Measurements from ENCODE around the gene MOB3B.

MOB3B gene

DNA sequence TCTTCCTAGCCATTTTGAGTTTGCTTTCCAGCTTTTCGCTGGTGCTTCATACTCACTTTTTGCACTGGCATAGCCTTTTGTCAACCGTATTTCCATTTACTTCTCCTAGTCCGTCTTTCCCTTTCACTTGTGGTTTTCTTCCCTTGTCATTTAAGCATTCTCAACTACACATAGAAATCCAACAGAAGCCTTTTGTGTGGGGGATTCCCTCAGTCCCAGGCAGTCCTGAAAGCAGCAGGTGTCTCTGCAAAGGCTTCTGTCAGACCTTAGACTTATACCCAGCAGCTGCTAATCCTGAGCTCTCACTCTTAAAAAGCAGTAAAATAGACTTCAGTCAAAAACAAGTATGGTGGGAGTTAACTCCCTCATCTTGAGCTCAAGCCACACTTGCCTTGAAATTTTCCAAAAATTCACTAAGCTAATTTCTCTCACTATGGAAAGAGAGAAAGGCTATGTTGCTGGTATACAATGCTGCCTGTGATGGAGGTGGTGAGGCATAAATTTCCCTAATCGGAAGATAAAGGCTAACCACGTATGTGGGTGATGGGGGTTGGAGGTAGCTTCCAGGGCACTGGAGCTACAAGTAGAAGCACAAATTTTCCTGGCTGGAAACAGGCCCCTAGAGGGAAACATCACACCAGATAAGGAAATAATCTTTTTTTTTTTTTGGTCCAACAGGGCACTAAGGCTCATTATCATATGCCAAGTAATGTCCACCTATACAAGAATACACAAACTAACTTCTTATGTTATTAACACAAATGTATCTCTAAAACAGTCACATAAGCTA, 40.3 kb downstream of the MOB3B start:
- Mint-ChIP-seq H3K36me3 (peaks cover 7% of the 10 kb centered on the region), H3K27ac (peak overlapping the region; percentile 24), H3K4me1 (peaks cover 62% of the 10 kb centered on the region), H3K4me3 (peak overlapping the region; percentile 21), H3K9me3 (peaks cover 2% of the 10 kb centered on the region), H3K27me3 (no peaks in the 10 kb centered on the region)
- peak; percentile 19 for ATAC-seq (ENCODE audit: low read depth)
- DNase-seq (ENCODE audit: low spot score in 2 of 2), result no peak

DNA sequence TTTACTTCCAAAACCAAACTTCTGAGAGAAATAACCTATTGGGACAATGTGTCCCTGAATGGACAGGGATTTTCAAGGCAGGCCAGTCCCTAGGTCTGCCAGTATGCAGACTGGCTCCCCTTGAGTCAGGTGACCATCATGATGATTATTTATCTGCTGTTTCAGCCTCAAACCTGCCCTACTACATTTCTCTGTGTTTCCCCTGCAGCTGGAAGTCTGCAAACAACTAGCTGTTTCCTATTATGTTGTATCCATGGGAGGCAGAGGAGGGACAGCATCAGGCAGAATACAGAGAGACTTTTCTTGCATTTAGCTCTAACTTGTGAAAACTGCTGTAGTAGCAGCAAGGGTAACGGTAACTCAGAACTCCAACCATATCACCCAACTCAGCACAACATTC, 41.7 kb downstream of the MOB3B start:
- DNase-seq (ENCODE audit: low spot score in 2 of 2) (no peak), ATAC-seq (ENCODE audit: low read depth) (no peak)
- no peaks in the 10 kb centered on the region for H3K27me3 Mint-ChIP-seq
- H3K4me1 Mint-ChIP-seq, result peaks cover 72% of the 10 kb centered on the region
- H3K36me3 Mint-ChIP-seq, result peaks cover 3% of the 10 kb centered on the region
- no peak overlapping the region for H3K27ac Mint-ChIP-seq
- no peaks in the 10 kb centered on the region for H3K9me3 Mint-ChIP-seq
- H3K4me3 Mint-ChIP-seq, result no peak overlapping the region

DNA sequence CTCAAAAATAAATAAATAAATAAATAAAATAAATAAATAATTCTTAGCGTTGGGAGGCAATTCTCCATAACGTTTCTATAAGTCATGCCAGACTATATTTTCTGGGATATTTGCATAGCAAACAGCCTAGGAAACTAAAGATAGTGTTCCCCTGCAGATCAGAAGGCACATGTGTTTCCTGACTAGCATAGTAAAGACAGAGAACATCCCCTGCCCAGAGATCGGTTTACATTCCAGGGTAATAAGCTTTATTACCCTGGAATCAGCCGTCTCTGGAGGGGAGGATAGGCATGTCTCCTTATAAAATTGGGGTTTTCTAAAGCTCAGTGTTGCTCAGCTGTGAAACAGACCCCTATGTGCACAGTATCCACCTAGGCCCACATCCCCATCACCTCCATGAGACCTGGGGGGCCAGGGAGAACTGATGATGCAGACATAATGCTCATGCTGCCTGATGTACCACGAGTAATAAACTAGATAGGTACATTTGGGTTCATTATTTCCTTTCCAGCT, 42.4 kb downstream of the MOB3B start:
- DNase-seq (ENCODE audit: low spot score in 2 of 2), result no peak
- H3K4me3 Mint-ChIP-seq, result no peak overlapping the region
- ATAC-seq (ENCODE audit: low read depth), result no peak
- H3K27me3 Mint-ChIP-seq, result no peaks in the 10 kb centered on the region
- H3K4me1 Mint-ChIP-seq, result peaks cover 74% of the 10 kb centered on the region
- H3K27ac Mint-ChIP-seq, result no peak overlapping the region
- peaks cover 3% of the 10 kb centered on the region for H3K36me3 Mint-ChIP-seq
- H3K9me3 Mint-ChIP-seq, result no peaks in the 10 kb centered on the region

DNA sequence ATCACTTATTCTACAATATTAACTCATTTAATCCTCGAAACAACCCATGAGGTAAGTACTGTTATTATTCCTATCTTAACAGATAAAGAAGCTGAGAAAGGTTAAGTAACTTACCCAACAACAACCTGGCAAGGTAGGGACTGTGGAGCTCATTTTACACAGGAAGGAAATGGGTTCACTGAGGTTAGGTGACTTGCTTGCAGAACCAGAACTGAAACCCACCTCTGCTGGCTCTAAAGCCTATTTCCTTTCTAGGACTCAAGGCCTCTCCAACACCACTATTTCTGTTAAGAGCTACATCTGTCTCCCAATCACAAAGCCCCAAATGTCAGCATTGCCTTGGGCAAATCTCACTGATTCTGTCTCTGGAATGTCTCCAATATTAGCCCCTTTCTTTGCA, 44.5 kb downstream of the MOB3B start:
- H3K4me1 Mint-ChIP-seq, result peaks cover 75% of the 10 kb centered on the region
- peak overlapping the region; percentile 91 for H3K27ac Mint-ChIP-seq
- no peaks in the 10 kb centered on the region for H3K9me3 Mint-ChIP-seq
- peaks cover 3% of the 10 kb centered on the region for H3K36me3 Mint-ChIP-seq
- peak; percentile 87 for ATAC-seq (ENCODE audit: low read depth)
- peak overlapping the region; percentile 8 for H3K4me3 Mint-ChIP-seq
- DNase-seq (ENCODE audit: low spot score in 2 of 2), result peak in 1 of 2 donors; percentile 43
- no peaks in the 10 kb centered on the region for H3K27me3 Mint-ChIP-seq

DNA sequence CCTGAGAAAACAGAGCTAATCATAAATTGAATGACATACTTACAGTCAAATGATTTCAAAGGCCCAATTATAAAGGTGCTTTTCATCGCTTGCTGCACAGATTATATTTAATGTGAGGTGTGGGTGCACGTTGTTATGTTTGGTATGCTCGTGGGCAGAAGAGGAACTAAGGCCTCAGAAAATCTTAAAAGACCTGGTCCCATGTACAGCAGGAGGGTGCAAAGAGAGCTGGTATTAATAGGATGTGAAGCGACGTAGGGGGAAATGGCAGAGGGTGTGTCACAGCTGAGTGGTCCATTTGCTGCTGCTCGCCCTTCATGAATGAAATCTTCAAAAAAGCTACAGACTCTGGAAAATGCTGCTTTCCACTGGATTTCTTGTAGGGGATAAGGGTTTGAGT, 46.0 kb downstream of the MOB3B start:
- Mint-ChIP-seq H3K27me3 (no peaks in the 10 kb centered on the region), H3K36me3 (peaks cover 4% of the 10 kb centered on the region), H3K4me1 (peaks cover 65% of the 10 kb centered on the region), H3K27ac (peak overlapping the region; percentile 91), H3K4me3 (peak overlapping the region; percentile 11), H3K9me3 (peaks cover 1% of the 10 kb centered on the region)
- ATAC-seq (ENCODE audit: low read depth), result peak; percentile 69
- DNase-seq (ENCODE audit: low spot score in 2 of 2), result peak in 1 of 2 donors; percentile 20

DNA sequence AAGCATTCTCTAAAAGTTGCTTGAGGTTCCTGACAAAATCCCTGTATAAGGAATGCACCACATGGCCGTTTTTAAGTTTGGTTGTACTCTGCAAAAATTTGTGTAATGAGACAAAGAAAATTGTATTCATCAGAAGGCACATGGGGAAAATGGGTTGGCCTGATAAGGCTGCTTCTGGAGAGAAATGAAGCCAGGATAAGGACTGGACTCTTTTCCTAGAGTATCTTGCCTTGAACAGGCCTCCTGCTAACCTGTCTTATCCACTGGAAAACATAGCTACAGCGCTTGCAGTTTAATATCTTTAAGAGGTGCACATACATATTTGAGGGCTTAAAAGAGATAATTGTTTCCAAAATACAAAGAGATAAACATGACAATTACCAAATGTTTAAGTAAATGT, 46.9 kb downstream of the MOB3B start:
- no peak for ATAC-seq (ENCODE audit: low read depth)
- peaks cover 4% of the 10 kb centered on the region for H3K9me3 Mint-ChIP-seq
- peak overlapping the region; percentile 17 for H3K4me3 Mint-ChIP-seq
- DNase-seq (ENCODE audit: low spot score in 2 of 2), result no peak
- peaks cover 64% of the 10 kb centered on the region for H3K4me1 Mint-ChIP-seq
- peak overlapping the region; percentile 85 for H3K27ac Mint-ChIP-seq
- peaks cover 10% of the 10 kb centered on the region for H3K36me3 Mint-ChIP-seq
- no peaks in the 10 kb centered on the region for H3K27me3 Mint-ChIP-seq

DNA sequence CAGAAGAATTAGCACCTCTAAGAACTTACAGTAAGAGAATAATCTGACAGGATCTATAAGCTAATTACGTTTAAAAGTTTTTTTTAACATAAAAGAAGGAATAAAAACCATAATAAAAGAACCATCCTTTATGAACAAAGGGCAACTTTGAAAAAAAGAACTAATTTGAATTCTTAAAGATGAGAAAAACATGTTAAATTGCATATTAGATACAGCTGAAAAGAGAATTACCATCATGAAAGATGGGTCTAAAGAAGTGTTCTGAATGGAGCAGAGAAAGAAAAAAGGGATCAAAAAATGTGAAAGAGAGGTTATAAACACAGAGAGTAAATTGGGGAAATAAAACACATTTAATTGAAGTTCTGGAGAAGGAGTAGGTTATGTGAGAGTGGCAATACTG, 51.3 kb downstream of the MOB3B start:
- DNase-seq (ENCODE audit: low spot score in 2 of 2) (no peak), ATAC-seq (ENCODE audit: low read depth) (no peak)
- Mint-ChIP-seq H3K27me3 (no peaks in the 10 kb centered on the region), H3K4me3 (no peak overlapping the region), H3K4me1 (peaks cover 43% of the 10 kb centered on the region), H3K36me3 (peaks cover 22% of the 10 kb centered on the region), H3K27ac (no peak overlapping the region), H3K9me3 (peaks cover 4% of the 10 kb centered on the region)

DNA sequence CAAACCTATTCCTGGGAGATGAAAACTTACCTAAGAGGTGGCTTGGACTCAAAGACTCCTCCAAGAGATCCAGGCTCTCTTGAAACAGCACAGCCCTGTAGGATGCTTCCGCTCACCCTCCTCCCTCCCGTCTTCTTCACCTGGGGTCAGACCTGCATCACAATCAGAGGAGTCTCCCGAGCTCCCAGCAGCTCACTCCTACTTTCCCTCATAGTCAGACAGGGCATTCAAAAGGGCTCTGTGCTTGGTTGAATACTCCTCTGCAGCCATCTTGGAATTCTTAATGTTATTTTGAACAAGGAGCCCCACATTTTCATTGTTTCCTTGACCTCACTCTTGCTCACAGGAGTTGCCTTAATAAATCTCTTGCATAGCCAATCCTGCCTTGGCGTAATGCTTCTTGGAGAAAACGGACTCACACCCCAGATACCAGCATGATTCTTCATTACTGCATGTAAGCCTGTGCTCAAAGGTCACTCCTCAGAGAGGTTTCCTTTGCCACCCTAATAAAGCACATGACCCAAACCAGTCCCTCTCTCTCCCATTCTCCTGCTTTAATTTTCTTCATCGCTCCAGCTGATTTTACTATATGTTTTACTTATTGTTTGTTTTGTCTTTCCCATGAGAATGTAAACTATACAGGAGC, 52.6 kb downstream of the MOB3B start:
- DNase-seq (ENCODE audit: low spot score in 2 of 2) (no peak), ATAC-seq (ENCODE audit: low read depth) (no peak)
- Mint-ChIP-seq H3K9me3 (peaks cover 4% of the 10 kb centered on the region), H3K27ac (no peak overlapping the region), H3K36me3 (peaks cover 22% of the 10 kb centered on the region), H3K4me1 (peaks cover 40% of the 10 kb centered on the region), H3K27me3 (no peaks in the 10 kb centered on the region), H3K4me3 (no peak overlapping the region)

DNA sequence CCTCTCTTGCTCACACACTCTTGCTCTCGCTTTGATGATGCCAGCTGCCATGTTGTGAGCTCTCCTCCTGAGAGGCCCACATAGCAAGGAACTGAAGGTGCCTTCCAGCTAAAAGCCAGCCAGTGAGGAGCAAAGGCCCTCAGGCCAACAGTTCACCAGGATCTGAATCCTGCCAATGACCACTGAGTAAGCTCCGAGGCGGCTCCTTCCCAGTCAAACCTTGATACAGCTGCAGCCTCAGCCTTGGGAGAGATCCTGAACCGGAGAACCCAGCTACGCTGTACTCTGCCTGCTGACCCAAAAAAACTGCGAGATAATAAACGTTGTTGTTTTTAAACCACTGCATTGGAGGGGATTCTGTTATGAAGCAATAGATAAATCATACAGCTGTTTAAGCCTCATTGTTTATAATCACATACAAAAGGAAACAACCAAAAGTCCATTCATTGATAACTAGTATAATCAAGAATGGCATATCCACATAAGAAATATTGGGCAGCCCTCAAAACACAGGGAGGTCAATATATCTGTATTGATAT, 54.5 kb downstream of the MOB3B start:
- peaks cover 4% of the 10 kb centered on the region for H3K9me3 Mint-ChIP-seq
- DNase-seq (ENCODE audit: low spot score in 2 of 2) (no peak), ATAC-seq (ENCODE audit: low read depth) (no peak)
- no peaks in the 10 kb centered on the region for H3K27me3 Mint-ChIP-seq
- no peak overlapping the region for H3K4me3 Mint-ChIP-seq
- H3K36me3 Mint-ChIP-seq, result peaks cover 27% of the 10 kb centered on the region
- no peak overlapping the region for H3K27ac Mint-ChIP-seq
- peaks cover 37% of the 10 kb centered on the region for H3K4me1 Mint-ChIP-seq

DNA sequence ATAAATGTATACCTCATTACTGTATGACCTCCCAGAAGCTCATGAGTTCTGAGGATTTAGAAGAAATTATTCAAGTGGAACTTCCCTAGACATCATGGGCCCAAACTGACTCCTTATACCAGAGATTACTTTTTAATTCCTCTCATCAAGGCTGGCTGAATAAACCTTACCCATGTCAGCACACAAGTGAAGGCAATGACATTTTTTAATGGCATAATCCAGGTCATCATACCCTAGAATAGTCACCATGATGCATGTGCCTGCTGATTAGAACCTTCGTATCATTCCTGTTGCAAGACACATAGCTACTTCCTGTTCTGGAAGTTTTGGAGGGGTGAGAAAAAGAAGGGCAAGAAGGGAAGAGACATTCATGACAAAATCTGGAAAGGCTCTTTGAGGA, 55.3 kb downstream of the MOB3B start:
- DNase-seq (ENCODE audit: low spot score in 2 of 2) (no peak), ATAC-seq (ENCODE audit: low read depth) (no peak)
- peaks cover 27% of the 10 kb centered on the region for H3K36me3 Mint-ChIP-seq
- no peak overlapping the region for H3K27ac Mint-ChIP-seq
- peaks cover 4% of the 10 kb centered on the region for H3K9me3 Mint-ChIP-seq
- H3K4me3 Mint-ChIP-seq, result no peak overlapping the region
- no peaks in the 10 kb centered on the region for H3K27me3 Mint-ChIP-seq
- peaks cover 38% of the 10 kb centered on the region for H3K4me1 Mint-ChIP-seq

DNA sequence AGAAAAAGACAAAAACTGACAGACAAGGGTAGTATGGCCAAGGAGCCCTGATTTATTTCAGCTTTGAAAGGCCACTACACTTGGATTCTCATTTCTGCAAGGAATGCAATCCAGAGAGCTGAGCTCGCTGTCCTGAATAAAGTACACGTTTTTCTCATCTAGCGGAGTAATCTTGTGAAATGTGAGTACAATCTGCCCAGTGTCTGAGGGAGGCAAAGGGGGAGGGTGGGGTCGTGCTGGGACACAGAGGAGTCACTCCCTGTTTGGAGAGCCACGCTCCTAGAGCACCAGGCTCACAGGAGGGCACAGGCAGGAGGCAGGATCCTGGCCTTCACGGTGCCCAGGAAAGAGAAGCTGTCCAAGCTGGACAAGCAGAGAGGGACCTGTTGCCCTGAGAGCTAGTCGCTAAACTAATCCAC, 56.5 kb downstream of the MOB3B start:
- no peaks in the 10 kb centered on the region for H3K27me3 Mint-ChIP-seq
- H3K9me3 Mint-ChIP-seq, result no peaks in the 10 kb centered on the region
- DNase-seq (ENCODE audit: low spot score in 2 of 2) (no peak), ATAC-seq (ENCODE audit: low read depth) (no peak)
- no peak overlapping the region for H3K27ac Mint-ChIP-seq
- peaks cover 23% of the 10 kb centered on the region for H3K36me3 Mint-ChIP-seq
- no peak overlapping the region for H3K4me3 Mint-ChIP-seq
- peaks cover 38% of the 10 kb centered on the region for H3K4me1 Mint-ChIP-seq

DNA sequence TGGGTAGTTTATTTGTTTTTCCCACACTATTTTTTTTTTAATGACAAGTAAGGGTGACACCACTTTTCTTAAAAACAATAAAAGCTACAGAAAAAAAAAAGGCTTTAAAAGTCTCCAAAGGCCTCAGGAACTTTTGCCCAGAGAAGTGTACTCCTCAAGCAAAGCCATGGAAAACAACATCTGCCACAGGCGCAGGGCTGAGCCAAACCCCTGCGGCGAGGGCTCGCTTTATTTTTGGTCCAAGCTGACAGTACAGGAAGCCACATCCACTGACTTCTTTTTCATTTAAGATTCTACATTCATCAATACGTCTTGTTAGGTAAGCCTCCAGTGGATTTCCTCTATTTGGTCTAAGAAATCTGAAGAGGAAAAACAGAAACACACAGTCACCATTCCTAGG, 57.4 kb downstream of the MOB3B start:
- H3K27ac Mint-ChIP-seq, result no peak overlapping the region
- no peak for ATAC-seq (ENCODE audit: low read depth)

DNA sequence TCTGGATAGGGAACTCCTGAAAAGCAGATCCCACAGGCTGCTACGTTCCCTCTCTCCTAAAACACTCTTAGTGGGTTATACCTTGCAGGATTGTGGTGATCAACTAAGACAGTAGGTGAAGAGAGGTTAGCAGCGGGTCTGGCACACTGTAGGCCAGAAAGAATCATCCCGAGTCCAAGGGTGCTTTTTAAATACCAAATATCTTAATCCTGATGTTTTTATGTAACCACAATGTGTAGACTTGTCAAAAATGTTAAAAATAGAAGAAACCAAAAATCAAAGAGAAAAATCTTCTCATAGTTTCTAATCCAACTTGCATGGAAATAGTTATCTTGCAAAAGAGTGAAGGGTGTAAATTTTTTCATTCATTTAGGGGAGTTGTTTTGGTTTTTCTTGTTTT, 57.8 kb downstream of the MOB3B start:
- Mint-ChIP-seq H3K4me3 (no peak overlapping the region), H3K4me1 (peaks cover 44% of the 10 kb centered on the region), H3K27me3 (no peaks in the 10 kb centered on the region), H3K27ac (no peak overlapping the region), H3K36me3 (peaks cover 12% of the 10 kb centered on the region), H3K9me3 (no peaks in the 10 kb centered on the region)
- DNase-seq (ENCODE audit: low spot score in 2 of 2) (no peak), ATAC-seq (ENCODE audit: low read depth) (no peak)

More for the DNA sequence above, 57.4 kb downstream of the MOB3B start:
- Mint-ChIP-seq H3K4me1 (peaks cover 44% of the 10 kb centered on the region), H3K27me3 (no peaks in the 10 kb centered on the region), H3K4me3 (no peak overlapping the region), H3K36me3 (peaks cover 16% of the 10 kb centered on the region), H3K9me3 (no peaks in the 10 kb centered on the region)
- DNase-seq (ENCODE audit: low spot score in 2 of 2), result no peak

DNA sequence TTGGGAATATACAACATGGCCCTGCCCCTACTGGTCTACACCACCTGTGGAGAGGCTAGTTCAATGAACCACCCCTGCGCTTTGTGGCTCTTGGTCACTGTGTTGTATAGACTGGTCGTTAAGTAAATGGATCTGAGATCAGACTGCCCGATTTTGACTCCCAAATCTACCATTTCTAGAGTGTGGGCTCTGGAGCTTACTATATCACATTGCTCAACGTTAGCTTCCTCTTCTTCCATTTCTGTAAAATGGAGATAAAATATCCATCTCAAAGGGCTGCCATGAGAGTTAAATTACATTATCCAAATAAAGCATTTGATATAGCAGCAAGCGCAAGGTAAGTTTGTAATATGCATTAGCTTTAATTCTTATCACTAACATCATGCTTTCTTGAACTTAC, 58.2 kb downstream of the MOB3B start:
- no peak overlapping the region for H3K27ac Mint-ChIP-seq
- no peak for DNase-seq (ENCODE audit: low spot score in 2 of 2)
- no peaks in the 10 kb centered on the region for H3K27me3 Mint-ChIP-seq
- no peaks in the 10 kb centered on the region for H3K9me3 Mint-ChIP-seq
- peaks cover 46% of the 10 kb centered on the region for H3K4me1 Mint-ChIP-seq
- ATAC-seq (ENCODE audit: low read depth), result no peak
- H3K4me3 Mint-ChIP-seq, result no peak overlapping the region
- peaks cover 12% of the 10 kb centered on the region for H3K36me3 Mint-ChIP-seq

All from memory B cell (primary cell).